Measurements from ENCODE around the gene DHRS7.

Gene DHRS7

GRCh38 chr14:60164712-60165546, at the start of gene DHRS7:
Gene DHRS7, minus strand, starts transcription at chr14:60165398. Its CDS starts 89 bp downstream, at chr14:60165309.
- peak; percentile 92 for DNase-seq (ENCODE audit: low spot score)

GRCh38 chr14:60214415-60215126, 49.4 kb upstream of the DHRS7 start:
- DNase-seq (ENCODE audit: low spot score): no peak

- DNase-seq (ENCODE audit: low spot score): no peak
Measured at GRCh38 chr14:60214003-60214402, 48.8 kb upstream of the DHRS7 start.

- DNase-seq (ENCODE audit: low spot score): no peak
Measured at GRCh38 chr14:60212503-60213371, 47.5 kb upstream of the DHRS7 start.

GRCh38 chr14:60211153-60211552, 46.0 kb upstream of the DHRS7 start:
- DNase-seq (ENCODE audit: low spot score): no peak

GRCh38 chr14:60210703-60211102, 45.5 kb upstream of the DHRS7 start:
- no peak for DNase-seq (ENCODE audit: low spot score)

- DNase-seq (ENCODE audit: low spot score): no peak
Measured at GRCh38 chr14:60206837-60207533, 41.8 kb upstream of the DHRS7 start.

- no peak for DNase-seq (ENCODE audit: low spot score)
Measured at GRCh38 chr14:60206249-60206670, 41.1 kb upstream of the DHRS7 start.

- no peak for DNase-seq (ENCODE audit: low spot score)
Measured at GRCh38 chr14:60204843-60205774, 39.9 kb upstream of the DHRS7 start.

GRCh38 chr14:60204104-60204842, 39.1 kb upstream of the DHRS7 start:
- DNase-seq (ENCODE audit: low spot score): no peak

- DNase-seq (ENCODE audit: low spot score): no peak
Measured at GRCh38 chr14:60199321-60199720, 34.1 kb upstream of the DHRS7 start.

GRCh38 chr14:60197629-60198303, 32.6 kb upstream of the DHRS7 start:
- no peak for DNase-seq (ENCODE audit: low spot score)

- DNase-seq (ENCODE audit: low spot score): no peak
Measured at GRCh38 chr14:60196291-60196690, 31.1 kb upstream of the DHRS7 start.

GRCh38 chr14:60195179-60195810, 30.1 kb upstream of the DHRS7 start:
- no peak for DNase-seq (ENCODE audit: low spot score)

- DNase-seq (ENCODE audit: low spot score): peak; percentile 24
Measured at GRCh38 chr14:60189923-60190840, 25.0 kb upstream of the DHRS7 start.

GRCh38 chr14:60188696-60189095, 23.5 kb upstream of the DHRS7 start:
- DNase-seq (ENCODE audit: low spot score): no peak

- no peak for DNase-seq (ENCODE audit: low spot score)
Measured at GRCh38 chr14:60188115-60188514, 22.9 kb upstream of the DHRS7 start.

All from AG08395 (cell line).